ENCODE measurements around the gene CEP295NL. TPM values are rescaled to one million over a fixed set of nuclear protein-coding genes. Genes with fewer than 3 reads are reported as not detected.

The CEP295NL gene
- total and polyA plus RNA-seq, 8 donors, result 0.21 to 5.1 (median 2.7) TPM

DNA sequence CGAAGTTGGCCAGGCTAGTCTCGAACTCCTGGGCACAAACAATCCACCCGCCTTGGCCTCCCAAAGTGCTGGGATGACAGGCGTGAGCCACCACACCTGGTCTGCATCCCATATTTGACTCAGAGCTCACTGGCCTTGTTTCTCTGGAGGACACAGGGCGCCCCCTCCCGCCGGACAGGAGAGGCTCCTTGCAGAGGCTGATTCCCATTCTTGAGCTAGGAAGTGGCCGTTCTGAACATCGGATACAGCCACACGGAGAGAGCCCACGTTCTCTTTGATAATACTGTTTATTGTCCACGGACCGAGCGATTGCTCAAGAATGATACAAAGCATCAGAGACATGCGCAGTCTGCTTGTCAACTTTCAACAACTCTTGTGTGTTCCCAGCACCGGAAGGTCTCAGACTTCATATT lies 50.3 kb downstream of the CEP295NL start:
- Histone ChIP-seq H3K9me3 (no peaks in the 10 kb centered on the region), H3K27me3 (no peaks in the 10 kb centered on the region), H3K4me1 (no peaks in the 10 kb centered on the region), H3K36me3 (peaks cover 0 to 26% (median 4%) of the 10 kb centered on the region in 3 donors), H3K4me3 (no peak overlapping the region), H3K27ac (no peak overlapping the region)
- no peak for FAIRE-seq
- 88% methylated on average over 16 of the region's 16 CpGs for WGBS, 2 donors
- intact Hi-C loops (cut with DNase I), result no loop called here
- peak in 1 of 6 donors; percentile 11 for DNase-seq
- peak in 1 of 4 donors; percentile 14 for ATAC-seq
- TF ChIP-seq, protein P1, sequence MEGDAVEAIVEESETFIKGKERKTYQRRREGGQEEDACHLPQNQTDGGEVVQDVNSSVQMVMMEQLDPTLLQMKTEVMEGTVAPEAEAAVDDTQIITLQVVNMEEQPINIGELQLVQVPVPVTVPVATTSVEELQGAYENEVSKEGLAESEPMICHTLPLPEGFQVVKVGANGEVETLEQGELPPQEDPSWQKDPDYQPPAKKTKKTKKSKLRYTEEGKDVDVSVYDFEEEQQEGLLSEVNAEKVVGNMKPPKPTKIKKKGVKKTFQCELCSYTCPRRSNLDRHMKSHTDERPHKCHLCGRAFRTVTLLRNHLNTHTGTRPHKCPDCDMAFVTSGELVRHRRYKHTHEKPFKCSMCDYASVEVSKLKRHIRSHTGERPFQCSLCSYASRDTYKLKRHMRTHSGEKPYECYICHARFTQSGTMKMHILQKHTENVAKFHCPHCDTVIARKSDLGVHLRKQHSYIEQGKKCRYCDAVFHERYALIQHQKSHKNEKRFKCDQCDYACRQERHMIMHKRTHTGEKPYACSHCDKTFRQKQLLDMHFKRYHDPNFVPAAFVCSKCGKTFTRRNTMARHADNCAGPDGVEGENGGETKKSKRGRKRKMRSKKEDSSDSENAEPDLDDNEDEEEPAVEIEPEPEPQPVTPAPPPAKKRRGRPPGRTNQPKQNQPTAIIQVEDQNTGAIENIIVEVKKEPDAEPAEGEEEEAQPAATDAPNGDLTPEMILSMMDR (IDR thresholded peaks at IDR 0.05), result no peak

DNA sequence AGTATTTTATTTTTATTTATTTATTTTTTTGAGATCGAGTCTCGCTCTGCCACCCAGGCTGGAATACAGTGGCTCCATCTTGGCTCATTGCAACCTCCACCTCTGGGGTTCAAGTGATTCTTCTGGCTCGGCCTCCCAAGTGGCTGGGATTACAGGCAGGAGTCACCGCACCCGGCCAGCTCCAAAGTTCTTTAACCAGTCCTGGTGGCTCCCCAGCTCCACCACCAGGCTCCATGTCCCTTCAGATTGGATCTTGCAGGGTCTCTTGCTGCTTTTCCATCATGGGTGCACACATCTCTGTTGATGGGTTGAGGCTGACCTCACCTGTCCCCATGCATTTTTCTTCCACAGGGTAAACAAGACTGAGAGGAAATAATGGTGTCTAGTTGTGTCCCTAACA lies 54.0 kb downstream of the CEP295NL start:
- no peaks in the 10 kb centered on the region for H3K4me1 ChIP-seq
- DNase-seq (peak in 1 of 6 donors; percentile 8), FAIRE-seq (no peak), ATAC-seq (no peak)
- intact Hi-C loops (cut with DNase I), result no loop called here
- TF ChIP-seq, protein P1 (IDR thresholded peaks at IDR 0.05), result no peak
- H3K27me3 ChIP-seq, result no peaks in the 10 kb centered on the region
- H3K27ac ChIP-seq, result no peak overlapping the region
- WGBS, 2 donors, result 89 to 90% methylated on average over 5 of the region's 5 CpGs
- H3K9me3 ChIP-seq, result no peaks in the 10 kb centered on the region
- H3K4me3 ChIP-seq, result no peak overlapping the region
- H3K36me3 ChIP-seq, result peaks cover 0 to 7% (median 0%) of the 10 kb centered on the region in 3 donors

DNA sequence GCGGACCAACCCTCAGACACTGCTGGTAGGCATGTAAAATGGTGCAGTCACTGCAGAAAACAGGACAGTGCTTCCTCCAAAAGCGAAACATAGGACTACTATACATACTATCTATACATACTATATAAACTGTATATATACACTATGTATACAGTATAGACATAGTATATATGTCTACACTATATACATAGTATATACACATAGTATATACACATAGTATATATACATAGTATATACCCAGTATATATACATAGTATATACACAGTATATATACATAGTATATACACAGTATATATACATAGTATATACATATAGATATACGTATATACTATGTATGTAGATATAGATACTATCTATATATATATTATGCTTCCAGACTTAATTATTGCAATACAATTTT lies 55.9 kb downstream of the CEP295NL start:
- Histone ChIP-seq H3K4me3 (no peak overlapping the region), H3K36me3 (no peaks in the 10 kb centered on the region), H3K4me1 (no peaks in the 10 kb centered on the region), H3K27ac (no peak overlapping the region), H3K9me3 (no peaks in the 10 kb centered on the region), H3K27me3 (no peaks in the 10 kb centered on the region)
- ATAC-seq, result no peak
- FAIRE-seq, result peak; percentile 41
- intact Hi-C loops (cut with DNase I), result no loop called here
- WGBS, 2 donors, result 89 to 92% methylated on average over 3 of the region's 3 CpGs
- no peak for DNase-seq
- TF ChIP-seq, protein P1 (IDR thresholded peaks at IDR 0.05), result no peak

DNA sequence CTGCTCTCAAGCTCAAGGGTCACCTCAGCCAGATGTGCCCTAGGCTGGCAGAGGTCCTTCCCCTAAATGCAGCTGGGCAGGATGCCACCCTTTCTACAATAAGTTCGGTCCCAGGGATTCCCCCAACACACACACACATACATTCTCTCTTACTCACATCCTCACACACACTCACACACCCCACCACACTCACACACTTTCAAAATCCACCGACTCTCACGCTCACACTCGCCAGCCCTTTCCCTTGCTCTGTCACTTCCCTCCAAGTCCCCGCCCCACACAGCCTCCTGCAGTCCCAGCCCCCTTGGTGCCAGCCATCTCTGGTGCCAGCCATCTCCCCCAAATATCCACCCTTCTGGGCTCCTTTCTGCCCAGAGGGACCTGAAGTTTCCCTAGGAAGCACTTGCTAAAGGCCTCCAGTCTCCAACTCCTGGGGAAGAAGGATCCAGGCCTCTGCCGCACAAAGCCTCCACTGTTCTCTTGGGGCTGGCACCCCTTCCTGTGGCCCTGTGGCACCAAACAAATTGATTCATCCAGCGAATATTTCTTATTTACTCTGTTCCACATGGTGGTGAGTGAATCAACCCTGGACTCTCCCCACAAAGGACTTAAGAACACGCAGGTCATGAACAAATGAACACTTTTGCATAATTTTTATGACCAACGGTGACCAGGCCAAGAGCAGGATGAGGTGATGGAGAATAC lies 58.5 kb downstream of the CEP295NL start:
- Histone ChIP-seq H3K27ac (no peak overlapping the region), H3K4me3 (no peak overlapping the region), H3K9me3 (no peaks in the 10 kb centered on the region), H3K27me3 (no peaks in the 10 kb centered on the region), H3K4me1 (peaks cover 6 to 7% (median 7%) of the 10 kb centered on the region in 3 donors), H3K36me3 (no peaks in the 10 kb centered on the region)
- ATAC-seq, result no peak
- WGBS, 2 donors, result 72% methylated on average over 9 of the region's 9 CpGs
- no peak for FAIRE-seq
- DNase-seq, result peak in 1 of 6 donors; percentile 26
- intact Hi-C loops (cut with DNase I), result no loop called here
- TF ChIP-seq, protein P1 (IDR thresholded peaks at IDR 0.05), result no peak

DNA sequence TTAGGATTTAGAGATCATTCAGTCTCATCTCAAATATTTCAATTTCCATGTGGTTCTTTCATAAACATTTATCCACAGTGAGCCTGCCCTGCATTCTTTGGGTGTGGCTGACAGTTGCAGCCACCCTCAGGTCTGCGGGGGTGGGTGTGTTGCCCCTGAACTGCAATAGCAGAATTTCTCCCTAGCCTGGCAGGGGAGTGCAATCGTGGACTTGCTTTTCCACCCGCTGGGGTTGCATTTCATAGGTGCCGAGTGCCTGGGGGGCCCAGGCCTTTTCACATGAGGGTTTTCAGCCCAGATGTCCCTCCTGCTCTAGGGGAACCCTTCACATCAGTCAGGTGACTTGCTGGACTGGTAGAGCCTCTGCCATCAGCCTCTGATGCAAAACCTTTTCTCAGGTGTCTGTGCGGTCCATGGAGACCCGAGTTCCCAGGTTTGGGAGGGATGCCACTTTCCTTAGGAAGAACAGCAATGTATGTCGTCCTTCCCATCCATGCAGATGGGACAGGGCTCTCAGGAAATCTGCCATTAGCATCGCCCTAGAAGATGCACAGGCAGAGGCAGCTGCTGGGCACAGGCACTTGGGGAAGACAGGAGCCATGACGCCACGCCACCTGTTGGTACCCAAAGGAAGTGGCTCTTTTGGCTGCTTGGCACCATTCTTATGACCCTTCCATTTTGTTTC lies 60.0 kb downstream of the CEP295NL start:
- WGBS, 2 donors, result 67 to 68% methylated on average over 10 of the region's 10 CpGs
- DNase-seq, result peak in 2 of 6 donors; percentile 49 to 51
- intact Hi-C loops (cut with DNase I), result no loop called here
- H3K27me3 ChIP-seq, result no peaks in the 10 kb centered on the region
- H3K36me3 ChIP-seq, result peaks cover 0 to under 1% (median 0%) of the 10 kb centered on the region in 3 donors
- no peak for FAIRE-seq
- H3K4me3 ChIP-seq, result no peak overlapping the region
- ATAC-seq, result no peak
- TF ChIP-seq, protein P1 (IDR thresholded peaks at IDR 0.05), result peak in 2 of 4 donors; percentile 21 to 39
- H3K4me1 ChIP-seq, result peaks cover 14 to 18% (median 16%) of the 10 kb centered on the region in 3 donors
- H3K27ac ChIP-seq, result no peak overlapping the region
- no peaks in the 10 kb centered on the region for H3K9me3 ChIP-seq

All from pancreas (tissue), 10 donors.